GM18868 (cell line): ENCODE data around the gene HNRNPDL.
"Not testable (repeated sequence)": the region's sequence is repeated elsewhere in the genome, so short reads cannot be mapped to it uniquely, and the experiment has no call there.

ENCODE experiments used
- ATAC-seq: cut with Tn5 transposase; IDR thresholded peaks from one replicate; pipeline ENCODE4 v1.9.1; 2021; ENCODE audit warnings: mild to moderate bottlenecking, moderate library complexity; ENCODE audit not compliant: unreplicated experiment

The HNRNPDL gene

GRCh38 chr4:82390061-82390460 is 40.2 kb downstream of the HNRNPDL start:
- ATAC-seq, result not testable (repeated sequence)

GRCh38 chr4:82388405-82388804 is 41.9 kb downstream of the HNRNPDL start:
- no peak for ATAC-seq

- not testable (repeated sequence) for ATAC-seq
Observed at GRCh38 chr4:82386312-82386711, 44.0 kb downstream of the HNRNPDL start.

- ATAC-seq, result no peak
Observed at GRCh38 chr4:82382751-82383150, 47.5 kb downstream of the HNRNPDL start.

GRCh38 chr4:82381661-82382296 is 48.5 kb downstream of the HNRNPDL start:
- ATAC-seq, result no peak

GRCh38 chr4:82381235-82381634 is 49.0 kb downstream of the HNRNPDL start:
- ATAC-seq, result no peak

- ATAC-seq, result no peak
Observed at GRCh38 chr4:82380831-82381230, 49.4 kb downstream of the HNRNPDL start.

- no peak for ATAC-seq
Observed at GRCh38 chr4:82380344-82380743, 49.9 kb downstream of the HNRNPDL start.

- ATAC-seq, result no peak
Observed at GRCh38 chr4:82376109-82376508, 54.2 kb downstream of the HNRNPDL start.

- ATAC-seq, result peak; percentile 93
Observed at GRCh38 chr4:82373816-82374625, 56.2 kb downstream of the HNRNPDL start, which contains the start of gene HNRNPD. HNRNPD (minus strand) TSS chr4:82373991; CDS start chr4:82373678, 313 bp downstream.

- ATAC-seq, result peak; percentile 11
Observed at GRCh38 chr4:82373486-82373815, 56.8 kb downstream of the HNRNPDL start.
